NCI-H1436 treated with DMSO at 0.1 percent for 48 hours (cell line): ENCODE measurements around the gene TGFBI.

Experiments
- DNase-seq: peaks from one replicate; lab custom pipeline; 2025; lab: John Stamatoyannopoulos, UW

TGFBI gene

DNA sequence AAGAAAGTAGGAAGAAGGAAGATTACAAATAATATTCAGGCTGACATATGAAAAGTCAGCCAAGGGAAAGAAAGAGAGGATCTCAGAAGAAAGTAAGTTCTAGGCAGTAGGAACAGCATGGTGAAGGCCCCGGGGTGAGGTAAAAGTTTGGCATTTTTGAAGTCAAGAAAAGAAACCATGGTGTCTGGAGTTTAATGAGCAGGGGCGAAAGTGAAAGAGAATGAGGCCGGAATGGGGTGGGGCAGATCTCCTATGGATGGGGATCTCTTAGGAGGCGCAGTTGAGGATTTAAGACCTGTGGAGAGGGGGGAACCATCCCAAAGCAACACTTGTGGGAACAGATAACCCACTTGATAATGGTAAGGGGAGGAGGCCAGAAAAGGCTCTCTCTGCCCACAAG is 61.5 kb downstream of the TGFBI start:
- no peak for DNase-seq

DNA sequence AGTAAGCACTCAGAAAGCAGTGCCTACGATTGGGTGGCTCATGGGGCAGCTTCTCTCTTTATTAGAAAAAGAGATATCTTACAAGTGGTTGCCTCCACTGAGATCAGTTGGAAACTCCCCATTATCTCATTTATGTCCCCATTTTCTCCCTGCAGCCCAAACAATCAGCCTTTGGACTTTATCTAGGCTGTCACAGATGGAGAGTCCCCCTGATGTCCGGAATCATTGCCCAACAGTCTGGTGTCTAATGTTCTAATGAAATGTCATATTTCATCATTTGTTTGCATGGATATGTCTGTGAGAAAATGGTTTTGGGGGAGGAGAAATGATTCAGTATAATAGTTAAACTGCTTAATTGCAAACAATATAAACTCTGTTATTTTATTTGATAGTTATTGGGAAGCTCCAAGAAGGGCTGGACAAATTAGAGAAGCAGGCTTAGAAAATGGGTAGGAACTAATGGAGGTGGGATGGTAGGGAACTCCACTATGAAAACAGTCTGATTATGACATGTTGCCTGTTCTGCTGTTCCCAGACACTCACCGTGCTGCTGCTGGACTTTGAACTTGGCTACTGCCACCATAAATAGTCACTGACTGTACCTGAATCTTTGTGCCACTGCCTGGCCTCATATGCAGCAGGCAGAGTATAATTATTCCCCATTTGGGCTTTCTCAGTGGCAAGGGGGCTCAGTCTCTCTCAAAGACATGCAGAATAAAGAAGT is 65.6 kb downstream of the TGFBI start:
- no peak for DNase-seq

- no peak for DNase-seq
These were observed 66.3 kb downstream of the TGFBI start for GRCh38 chr5:136094913-136095641.

DNA sequence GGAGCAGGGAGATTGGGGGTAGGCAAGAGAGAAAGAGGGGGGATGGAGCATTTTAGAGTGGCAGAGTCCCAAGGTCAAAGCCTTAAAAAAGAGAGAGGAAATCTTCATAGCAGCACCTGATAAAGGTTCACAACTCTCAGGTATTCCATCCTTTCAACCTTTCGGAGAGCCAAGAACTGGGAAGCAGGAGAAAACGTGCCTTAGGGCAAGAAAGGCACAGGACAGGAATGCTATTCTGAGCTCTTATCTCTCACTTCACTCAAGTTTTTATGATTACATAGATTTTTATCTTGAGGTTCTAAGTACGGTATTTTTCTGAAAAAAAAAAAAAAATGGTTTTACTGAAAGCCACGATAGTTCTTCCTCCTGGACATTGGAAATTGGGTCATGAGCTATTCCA is 69.4 kb downstream of the TGFBI start:
- DNase-seq: no peak

DNA sequence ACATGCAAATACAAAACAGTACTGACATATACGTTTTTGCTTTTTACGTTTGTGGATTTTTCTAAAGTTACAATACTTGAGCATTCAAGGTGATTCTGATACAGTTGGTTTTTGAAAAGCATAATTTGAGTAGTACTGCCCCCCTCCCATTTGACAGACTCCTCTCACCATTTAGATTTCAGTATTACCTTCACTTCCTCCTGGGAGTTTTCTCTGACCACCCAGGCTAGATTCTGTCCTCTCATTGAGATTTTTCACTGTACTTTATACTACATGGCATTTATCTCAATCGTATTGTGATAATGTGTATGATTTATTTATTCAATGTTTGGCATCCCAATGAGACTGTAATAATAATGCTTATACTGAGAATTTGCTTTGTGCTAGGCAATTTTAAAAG is 71.1 kb downstream of the TGFBI start:
- DNase-seq: no peak

DNA sequence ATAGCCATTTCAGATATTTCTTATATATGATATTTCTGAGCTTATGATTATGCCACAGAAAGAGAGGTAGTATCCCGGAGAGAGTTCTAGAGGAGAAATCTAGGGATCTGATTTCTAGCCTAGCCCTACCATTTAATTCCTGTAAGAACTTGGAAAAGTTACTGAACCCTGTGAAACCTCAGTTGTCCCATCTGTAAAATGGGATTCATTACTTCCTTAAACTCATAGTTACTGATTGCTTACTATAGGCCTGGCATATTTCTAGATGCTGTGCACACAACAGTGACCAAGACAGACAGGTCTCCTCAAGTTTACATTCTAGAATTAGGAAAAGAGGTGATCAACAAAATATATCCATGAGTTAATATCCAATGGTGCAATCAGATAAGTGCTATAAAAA is 73.1 kb downstream of the TGFBI start:
- DNase-seq: no peak

DNA sequence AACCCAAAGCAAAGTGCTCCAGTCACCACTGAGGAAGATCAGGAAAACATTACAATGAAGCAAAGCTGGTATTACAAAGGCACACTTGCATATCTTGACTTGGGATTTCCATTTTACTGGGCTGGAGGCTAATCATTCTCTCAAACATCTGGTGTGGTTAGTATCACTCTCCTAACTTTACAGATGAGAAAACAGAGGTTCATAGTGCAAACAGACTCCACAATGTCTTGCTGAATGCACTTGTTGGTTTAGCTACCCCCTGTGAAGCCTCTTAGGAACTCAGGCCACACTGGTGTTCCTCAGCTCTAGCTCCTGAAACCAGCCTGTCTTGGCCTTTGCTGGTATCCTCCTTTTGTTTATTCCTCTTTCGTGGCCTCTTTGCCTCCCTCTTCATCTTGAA is 74.3 kb downstream of the TGFBI start:
- no peak for DNase-seq

DNA sequence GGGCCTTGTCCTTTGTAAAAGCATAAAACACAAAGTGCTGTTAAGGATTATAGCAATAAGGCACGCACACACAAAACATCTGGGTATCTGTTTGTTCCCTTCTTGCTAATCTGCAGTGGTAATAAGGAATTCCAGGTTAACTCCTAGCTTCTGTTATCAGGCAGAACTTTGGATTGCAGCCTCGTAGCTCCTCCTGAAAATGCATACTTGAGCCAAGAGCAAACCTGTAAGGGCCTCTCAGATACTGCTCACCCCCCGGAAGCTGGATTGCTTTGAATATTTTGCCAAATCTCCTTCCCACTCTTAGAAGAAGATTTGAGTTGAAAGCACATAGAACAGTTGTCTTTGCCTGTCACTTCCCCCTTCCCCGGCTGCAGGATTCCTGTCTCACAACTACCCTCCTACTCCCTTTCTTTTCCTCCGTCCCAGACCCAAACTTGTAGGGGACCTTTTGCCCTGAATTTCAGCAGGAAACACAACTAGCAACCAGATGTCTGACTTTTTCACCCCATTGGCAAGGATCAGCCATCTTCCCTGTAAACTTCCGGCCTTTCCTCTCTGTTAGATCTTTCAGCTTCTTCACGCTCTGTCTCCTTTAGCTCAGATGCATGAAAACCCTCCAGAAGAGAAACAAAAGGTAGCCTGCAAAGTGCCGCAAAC is 75.6 kb downstream of the TGFBI start:
- no peak for DNase-seq

DNA sequence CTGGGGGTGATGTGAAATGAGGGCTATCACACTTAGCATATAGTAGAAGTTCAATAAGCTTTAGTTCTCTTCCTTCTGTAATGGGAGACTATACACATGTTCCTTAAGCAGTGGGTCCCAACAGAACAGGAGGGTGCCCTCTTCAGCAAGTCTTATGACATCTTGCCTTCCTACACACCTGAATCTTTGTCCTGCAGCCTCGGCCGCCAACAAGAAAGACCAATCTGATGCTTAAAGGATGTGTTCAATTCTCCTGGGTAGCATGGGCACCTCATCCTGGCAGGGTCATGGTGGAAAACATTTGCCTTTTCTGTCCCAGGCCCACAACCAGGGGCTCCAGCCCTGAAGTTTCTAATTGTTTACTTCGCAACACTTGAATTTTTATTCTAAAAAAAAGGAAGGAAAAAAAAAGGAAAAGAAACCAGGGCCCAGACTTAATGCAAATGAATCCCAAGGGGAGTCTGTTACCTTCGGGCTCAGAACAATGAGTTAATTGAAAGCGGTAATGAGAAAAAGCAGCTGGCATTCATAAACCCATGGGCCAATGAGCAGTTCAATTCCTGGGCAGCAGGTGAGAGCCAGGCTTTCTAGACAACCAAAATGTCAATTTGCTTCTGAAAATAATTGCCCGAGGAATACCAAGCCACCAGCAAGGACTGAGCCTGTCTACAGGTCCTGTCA is 77.7 kb downstream of the TGFBI start:
- DNase-seq: no peak

- no peak for DNase-seq
These were observed 79.4 kb downstream of the TGFBI start for GRCh38 chr5:136108180-136108611.

DNA sequence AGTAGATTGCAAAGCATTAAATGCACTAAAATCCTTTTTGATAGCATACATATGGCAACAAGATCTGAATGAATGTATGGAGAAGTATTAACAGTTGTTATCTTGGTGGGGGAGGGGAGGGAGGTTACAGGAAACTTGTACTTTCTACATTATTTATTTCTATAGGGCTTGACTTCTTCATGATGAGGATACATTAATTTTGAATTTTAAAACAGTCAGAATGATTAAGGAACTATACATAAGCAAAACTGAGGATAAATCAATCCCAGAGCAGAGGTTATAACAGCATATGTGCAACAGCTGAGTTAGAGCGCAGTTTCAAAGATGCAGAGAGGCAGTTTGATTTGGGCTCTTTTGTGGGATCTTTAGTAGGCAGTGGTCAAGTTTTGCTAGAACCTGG is 80.0 kb downstream of the TGFBI start:
- DNase-seq: no peak

DNA sequence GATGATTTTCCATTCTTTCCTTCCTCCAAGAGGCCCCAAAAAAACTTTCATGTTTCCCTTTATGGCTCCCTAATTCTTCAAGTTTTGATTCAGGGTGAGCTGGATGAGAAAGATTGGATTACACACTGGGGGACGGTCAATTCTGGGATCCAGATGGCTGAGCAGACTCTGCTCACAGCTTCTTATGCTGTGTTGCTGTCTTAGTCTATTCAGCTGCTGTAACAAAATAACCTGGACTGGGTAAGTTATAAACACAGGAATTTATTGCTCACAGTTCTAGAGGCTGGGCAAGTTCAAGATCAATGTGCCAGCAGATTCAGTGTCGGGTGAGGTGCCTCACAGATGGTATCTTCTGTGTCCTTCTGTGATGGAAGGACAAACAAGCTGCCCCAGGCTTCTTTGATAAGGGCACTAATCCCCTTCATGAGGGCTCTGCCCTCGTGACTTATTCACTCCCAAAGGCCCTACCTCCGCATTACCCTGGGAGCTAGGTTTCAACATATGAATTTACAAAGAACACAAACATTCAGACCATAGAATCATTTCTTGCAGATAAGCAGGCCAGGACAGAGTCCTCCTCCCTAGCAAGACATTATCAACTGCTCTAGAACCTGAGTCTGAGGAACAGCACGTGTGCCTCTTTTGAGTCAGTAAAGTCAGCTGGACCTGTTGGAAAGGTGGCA is 80.8 kb downstream of the TGFBI start:
- no peak for DNase-seq
